Measurements from ENCODE around the gene KLHL18.

GRCh38 chr3:47282424-47283192, at the start of gene KLHL18, which contains the start of gene KIF9:
- TF ChIP-seq CTCF (IDR thresholded peaks at IDR 0.05) (peak in 1 of 3 donors; percentile 55), POLR2A (IDR thresholded peaks at IDR 0.05) (no peak)

Data from lower leg skin (tissue), 3 donors.